ENCODE results near the gene LIPC. TPM values are rescaled to one million over a fixed set of nuclear protein-coding genes. Genes with fewer than 3 reads are reported as not detected.

Gene LIPC
- total and polyA plus RNA-seq, 12 donors, result 0.22 to 1.3 (median 0.42) TPM; not detected in 1

DNA sequence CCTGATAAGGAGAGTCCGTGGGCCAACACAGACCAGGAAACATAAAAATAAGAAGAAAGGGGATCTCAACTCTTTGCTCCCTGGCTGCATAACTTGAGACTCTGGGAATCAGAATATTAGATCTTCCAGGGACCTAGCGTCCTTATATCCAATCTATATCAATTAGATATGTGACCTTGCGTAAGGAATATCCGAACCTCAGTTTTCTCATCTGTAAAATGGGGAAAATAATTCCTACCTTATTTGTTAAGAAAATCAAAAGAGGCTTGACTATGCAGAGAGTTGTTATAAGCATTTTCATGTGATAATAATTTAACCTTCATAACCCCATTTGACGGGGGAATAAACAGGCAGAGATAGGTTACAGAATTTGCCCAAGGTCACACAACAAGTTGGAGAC lies 7.1 kb upstream of the LIPC start:
- 78 to 80% methylated on average over 5 of the region's 5 CpGs for WGBS, 2 donors
- H3K27me3 ChIP-seq, result no peaks in the 10 kb centered on the region
- ATAC-seq (no peak), DNase-seq (no peak)
- H3K4me3 ChIP-seq, result no peak overlapping the region
- TF ChIP-seq CTCF (IDR thresholded peaks at IDR 0.05), result no peak
- no peaks in the 10 kb centered on the region for H3K9me3 ChIP-seq
- H3K36me3 ChIP-seq, result no peaks in the 10 kb centered on the region
- intact Hi-C loops (cut with DNase I), result loop anchor here in 1 of 10 donors (5.0 kb wide), 1 partner anchor 77 kb away; no protein-coding TSS in a partner anchor
- H3K27ac ChIP-seq, result no peak overlapping the region
- peaks cover 0 to 22% (median 7%) of the 10 kb centered on the region in 9 donors for H3K4me1 ChIP-seq

GRCh38 chr15:58425185-58425584 lies 6.6 kb upstream of the LIPC start:
- Histone ChIP-seq H3K36me3 (no peaks in the 10 kb centered on the region), H3K4me1 (peaks cover 0 to 22% (median 7%) of the 10 kb centered on the region in 9 donors), H3K27ac (no peak overlapping the region), H3K9me3 (no peaks in the 10 kb centered on the region), H3K27me3 (no peaks in the 10 kb centered on the region), H3K4me3 (no peak overlapping the region)
- intact Hi-C loops (cut with DNase I), result loop anchor here in 1 of 10 donors (5.0 kb wide), 1 partner anchor 78 kb away; no protein-coding TSS in a partner anchor
- ATAC-seq, result no peak
- no peak for TF ChIP-seq CTCF (IDR thresholded peaks at IDR 0.05)
- no peak for DNase-seq
- 52 to 65% methylated on average over 3 of the region's 3 CpGs for WGBS, 2 donors

DNA sequence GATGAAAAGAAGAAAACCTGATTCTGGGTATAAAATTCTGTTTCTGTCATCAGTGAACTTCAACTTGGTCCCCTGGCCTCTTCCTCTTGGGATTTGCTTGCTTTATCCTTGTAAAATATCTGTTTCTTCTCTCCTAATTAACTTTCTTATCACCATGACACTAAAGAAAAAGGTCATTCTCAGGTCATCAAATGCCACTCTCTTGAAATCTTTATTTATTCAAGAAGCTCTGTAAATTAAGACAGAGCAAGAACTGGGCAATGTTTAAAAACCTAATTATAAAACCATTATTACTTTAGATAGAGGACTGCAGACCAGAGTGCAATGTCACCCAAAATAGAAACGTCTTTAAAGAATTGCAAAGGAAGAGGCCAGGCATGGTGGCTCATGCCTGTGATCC lies 6.0 kb upstream of the LIPC start:
- no peak for TF ChIP-seq CTCF (IDR thresholded peaks at IDR 0.05)

DNA sequence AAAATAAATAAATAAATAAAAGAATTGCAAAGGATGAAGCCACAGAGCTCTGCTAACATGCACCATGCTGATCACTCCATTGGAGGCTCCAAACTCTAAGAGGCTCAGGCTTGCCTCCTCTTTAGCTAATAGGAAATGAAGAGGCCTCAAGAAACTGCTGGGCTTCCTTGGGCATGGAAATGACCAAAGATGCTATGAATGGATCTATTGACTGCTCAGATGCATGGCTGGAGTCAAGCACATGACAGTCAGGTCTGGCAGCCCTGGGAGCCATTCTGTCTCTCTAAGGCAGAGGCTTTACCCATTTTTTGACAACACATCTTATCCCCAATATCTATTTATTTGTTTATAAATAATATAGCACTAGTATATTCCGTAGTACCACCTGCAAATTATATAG lies 5.3 kb upstream of the LIPC start:
- intact Hi-C loops (cut with DNase I), result loop anchor here in 1 of 10 donors (5.0 kb wide), 1 partner anchor 79 kb away; no protein-coding TSS in a partner anchor
- no peaks in the 10 kb centered on the region for H3K27me3 ChIP-seq
- 94 to 97% methylated on average over 1 of the region's 1 CpG for WGBS, 2 donors
- DNase-seq, result no peak
- H3K9me3 ChIP-seq, result no peaks in the 10 kb centered on the region
- H3K36me3 ChIP-seq, result no peaks in the 10 kb centered on the region
- no peak for TF ChIP-seq CTCF (IDR thresholded peaks at IDR 0.05)
- H3K27ac ChIP-seq, result no peak overlapping the region
- no peak for ATAC-seq
- H3K4me3 ChIP-seq, result no peak overlapping the region
- peaks cover 0 to 22% (median 7%) of the 10 kb centered on the region in 9 donors for H3K4me1 ChIP-seq

More for the DNA sequence above, 6.0 kb upstream of the LIPC start:
- Histone ChIP-seq H3K36me3 (no peaks in the 10 kb centered on the region), H3K4me3 (no peak overlapping the region), H3K4me1 (peaks cover 0 to 22% (median 7%) of the 10 kb centered on the region in 9 donors), H3K9me3 (no peaks in the 10 kb centered on the region), H3K27ac (no peak overlapping the region), H3K27me3 (no peaks in the 10 kb centered on the region)
- WGBS, 2 donors, result 22 to 39% methylated on average over 1 of the region's 1 CpG
- DNase-seq (no peak), ATAC-seq (no peak)
- intact Hi-C loops (cut with DNase I), result loop anchor here in 1 of 10 donors (5.0 kb wide), 1 partner anchor 79 kb away; no protein-coding TSS in a partner anchor

Data from heart right ventricle (tissue), 16 donors.